Measurements from ENCODE around the gene BSN.

DNA sequence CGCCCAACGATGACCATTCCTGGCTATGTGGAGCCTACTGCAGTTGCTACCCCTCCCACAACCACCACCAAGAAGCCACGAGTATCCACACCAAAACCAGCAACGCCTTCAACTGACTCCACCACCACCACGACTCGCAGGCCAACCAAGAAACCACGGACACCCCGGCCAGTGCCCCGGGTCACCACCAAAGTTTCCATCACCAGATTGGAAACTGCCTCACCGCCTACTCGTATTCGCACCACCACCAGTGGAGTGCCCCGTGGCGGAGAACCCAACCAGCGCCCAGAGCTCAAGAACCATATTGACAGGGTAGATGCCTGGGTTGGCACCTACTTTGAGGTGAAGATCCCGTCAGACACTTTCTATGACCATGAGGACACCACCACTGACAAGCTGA lies 22.6 kb upstream of the BSN start:
- TF ChIP-seq, protein P1, sequence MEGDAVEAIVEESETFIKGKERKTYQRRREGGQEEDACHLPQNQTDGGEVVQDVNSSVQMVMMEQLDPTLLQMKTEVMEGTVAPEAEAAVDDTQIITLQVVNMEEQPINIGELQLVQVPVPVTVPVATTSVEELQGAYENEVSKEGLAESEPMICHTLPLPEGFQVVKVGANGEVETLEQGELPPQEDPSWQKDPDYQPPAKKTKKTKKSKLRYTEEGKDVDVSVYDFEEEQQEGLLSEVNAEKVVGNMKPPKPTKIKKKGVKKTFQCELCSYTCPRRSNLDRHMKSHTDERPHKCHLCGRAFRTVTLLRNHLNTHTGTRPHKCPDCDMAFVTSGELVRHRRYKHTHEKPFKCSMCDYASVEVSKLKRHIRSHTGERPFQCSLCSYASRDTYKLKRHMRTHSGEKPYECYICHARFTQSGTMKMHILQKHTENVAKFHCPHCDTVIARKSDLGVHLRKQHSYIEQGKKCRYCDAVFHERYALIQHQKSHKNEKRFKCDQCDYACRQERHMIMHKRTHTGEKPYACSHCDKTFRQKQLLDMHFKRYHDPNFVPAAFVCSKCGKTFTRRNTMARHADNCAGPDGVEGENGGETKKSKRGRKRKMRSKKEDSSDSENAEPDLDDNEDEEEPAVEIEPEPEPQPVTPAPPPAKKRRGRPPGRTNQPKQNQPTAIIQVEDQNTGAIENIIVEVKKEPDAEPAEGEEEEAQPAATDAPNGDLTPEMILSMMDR (IDR thresholded peaks at IDR 0.05) = no peak
- TF ChIP-seq POLR2A (IDR thresholded peaks at IDR 0.05) = no peak
